Measurements from ENCODE around the gene MCUR1.
"Not testable (repeated sequence)": the region's sequence is repeated elsewhere in the genome, so short reads cannot be mapped to it uniquely, and the experiment has no call there.

MCUR1 gene, protein sequence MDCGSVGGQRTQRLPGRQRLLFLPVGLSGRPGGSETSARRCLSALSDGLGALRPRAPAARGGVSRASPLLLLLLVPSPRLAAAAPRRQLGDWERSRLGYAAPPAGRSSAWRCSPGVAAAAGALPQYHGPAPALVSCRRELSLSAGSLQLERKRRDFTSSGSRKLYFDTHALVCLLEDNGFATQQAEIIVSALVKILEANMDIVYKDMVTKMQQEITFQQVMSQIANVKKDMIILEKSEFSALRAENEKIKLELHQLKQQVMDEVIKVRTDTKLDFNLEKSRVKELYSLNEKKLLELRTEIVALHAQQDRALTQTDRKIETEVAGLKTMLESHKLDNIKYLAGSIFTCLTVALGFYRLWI

DNA sequence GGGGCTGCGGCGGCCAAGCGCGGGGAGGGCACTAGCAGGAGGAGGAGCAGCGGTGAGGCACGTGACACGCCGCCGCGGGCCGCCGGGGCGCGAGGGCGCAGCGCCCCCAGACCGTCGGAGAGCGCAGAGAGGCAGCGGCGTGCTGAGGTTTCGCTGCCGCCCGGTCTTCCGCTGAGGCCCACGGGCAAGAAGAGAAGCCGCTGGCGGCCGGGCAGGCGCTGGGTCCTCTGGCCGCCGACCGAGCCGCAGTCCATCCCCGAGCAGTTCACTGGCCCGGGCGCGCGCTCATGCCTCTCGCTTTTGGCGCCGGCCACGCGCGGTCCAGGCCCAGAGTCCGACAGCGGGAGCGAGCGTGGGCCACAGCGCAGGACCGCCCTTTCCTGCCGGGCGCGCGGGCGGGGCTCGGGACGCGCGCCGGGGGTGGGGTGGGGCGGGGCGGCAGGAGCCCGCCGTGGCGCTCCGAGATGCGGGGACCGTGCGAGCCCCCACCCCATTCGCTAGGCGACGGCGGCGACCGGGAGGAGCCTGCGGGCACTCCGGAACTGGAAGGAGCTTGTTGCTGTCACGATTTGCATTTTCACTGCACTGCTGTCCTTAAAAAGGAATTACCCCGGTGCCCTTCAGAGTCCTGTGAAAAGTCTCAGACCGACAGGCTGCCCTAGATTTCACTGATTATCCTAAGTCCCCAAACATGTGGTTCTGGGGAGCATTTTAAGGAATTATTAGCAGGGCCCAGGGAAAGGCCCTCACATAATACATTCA is at the start of gene MCUR1:
Gene MCUR1, minus strand, starts transcription at position 382 of the 762 bp plus-strand sequence. Its CDS starts 128 bp downstream, at position 254.
- in situ Hi-C loops (cut with HindIII; ENCODE audit: low sequenced_read_pairs): no loop called here

DNA sequence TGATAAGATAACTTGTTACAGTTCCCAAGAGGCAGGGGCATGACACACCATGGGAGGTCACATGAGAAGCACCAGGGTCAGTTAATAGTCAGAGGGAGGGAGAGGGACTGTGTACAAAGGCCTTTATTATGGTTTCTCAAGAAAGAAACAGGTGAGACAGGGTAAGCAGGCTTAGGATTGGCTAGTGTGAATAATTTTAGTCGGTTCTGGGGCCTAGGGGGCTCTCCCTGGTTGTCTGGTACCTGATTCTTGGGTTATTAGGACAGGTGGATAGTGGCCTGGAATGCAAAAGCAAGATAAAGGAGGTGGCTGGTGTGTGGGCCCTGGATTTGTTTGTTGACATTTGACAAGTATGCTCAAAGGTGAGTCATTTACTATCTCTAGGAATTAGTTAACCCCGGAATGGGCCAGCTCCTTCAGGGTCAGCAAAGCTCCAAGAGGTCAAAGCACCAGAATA is 49.4 kb upstream of the MCUR1 start:
- in situ Hi-C loops (cut with HindIII; ENCODE audit: low sequenced_read_pairs): no loop called here

DNA sequence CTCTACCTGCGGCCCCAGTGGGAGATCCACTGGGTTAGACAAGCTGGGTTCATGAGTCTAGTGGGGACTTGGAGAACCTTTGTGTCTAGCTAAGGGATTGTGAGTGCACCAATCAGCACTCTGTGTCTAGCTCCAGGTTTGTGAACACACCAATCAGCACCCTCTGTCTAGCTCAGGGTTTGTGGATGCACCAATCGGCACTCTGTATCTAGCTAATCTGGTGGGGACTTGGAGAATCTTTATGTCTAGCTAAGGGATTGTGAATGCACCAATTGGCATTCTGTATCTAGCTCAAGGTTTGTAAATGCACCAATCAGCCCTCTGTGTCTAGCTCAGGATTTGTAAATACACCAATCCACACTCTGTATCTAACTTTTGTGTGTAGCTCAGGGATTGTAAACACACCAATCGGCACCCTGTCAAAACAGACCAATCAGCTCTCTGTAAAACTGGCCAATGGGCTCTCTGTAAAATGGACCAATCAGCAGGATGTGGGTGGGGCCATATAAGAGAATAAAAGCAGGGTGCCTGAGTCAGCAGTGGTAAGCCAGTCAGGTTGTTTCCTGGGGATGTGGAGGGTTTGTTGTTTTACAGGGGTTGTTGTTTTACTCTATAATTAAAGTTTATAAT is 46.3 kb upstream of the MCUR1 start:
- in situ Hi-C loops (cut with HindIII; ENCODE audit: low sequenced_read_pairs): not testable (repeated sequence)

DNA sequence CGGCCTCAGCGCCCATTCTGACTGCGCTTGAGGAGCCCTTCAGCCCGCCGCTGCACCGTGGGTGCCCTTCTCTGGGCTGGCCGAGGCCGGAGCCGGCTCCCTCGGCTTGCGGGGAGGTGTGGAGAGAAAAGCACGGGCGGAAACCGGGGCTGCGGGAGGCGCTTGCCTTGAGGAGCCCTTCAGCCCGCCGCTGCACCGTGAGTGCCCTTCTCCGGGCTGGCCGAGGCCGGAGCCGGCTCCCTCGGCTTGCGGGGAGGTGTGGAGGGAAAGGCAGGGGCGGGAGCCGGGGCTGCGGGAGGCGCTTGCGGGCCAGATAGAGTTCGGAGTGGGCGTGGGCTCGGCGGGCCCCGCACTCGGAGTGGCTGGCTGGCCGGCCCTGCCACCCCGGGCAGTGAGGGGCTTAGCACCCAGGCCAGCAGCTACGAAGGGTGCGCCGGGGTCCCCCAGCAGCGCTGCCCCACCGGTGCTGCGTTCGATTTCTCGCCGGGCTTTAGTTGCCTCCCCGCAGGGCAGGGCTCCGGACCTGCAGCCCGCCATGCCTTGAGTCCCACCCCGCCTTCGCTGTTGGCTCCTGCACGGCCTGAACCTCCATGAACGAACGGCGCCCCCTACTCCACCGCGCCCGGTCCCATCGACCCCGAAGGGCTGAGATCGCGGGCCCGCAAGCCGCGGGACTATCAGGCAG is 45.7 kb upstream of the MCUR1 start:
- in situ Hi-C loops (cut with HindIII; ENCODE audit: low sequenced_read_pairs): no loop called here

DNA sequence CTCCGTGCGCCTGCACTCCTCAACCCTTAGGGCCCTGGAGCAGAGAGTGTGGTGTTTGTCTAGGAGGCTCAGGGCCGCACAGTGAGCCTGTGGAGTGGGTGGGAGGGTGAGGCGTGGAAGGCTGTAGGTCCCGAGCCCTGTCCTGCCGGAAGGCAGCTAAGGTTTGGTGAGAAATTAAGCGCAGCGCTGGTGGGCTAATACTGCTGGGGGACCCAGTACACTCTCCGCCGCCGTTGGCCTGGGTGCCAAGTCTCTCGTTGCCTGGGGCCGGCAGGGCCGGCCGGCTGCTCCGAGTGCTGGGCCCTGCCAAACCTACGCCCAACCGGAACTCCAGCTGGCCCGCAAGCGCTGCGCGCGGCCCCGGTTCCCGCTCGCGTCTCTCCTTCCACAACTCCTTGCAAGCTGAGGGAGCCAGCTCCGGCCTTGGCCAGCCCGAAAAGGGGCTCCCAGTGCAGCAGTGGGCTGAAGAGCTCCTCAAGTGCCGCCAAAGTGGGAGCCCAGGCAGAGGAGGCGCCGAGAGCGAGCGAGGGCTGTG is 40.4 kb upstream of the MCUR1 start:
- in situ Hi-C loops (cut with HindIII; ENCODE audit: low sequenced_read_pairs): no loop called here

DNA sequence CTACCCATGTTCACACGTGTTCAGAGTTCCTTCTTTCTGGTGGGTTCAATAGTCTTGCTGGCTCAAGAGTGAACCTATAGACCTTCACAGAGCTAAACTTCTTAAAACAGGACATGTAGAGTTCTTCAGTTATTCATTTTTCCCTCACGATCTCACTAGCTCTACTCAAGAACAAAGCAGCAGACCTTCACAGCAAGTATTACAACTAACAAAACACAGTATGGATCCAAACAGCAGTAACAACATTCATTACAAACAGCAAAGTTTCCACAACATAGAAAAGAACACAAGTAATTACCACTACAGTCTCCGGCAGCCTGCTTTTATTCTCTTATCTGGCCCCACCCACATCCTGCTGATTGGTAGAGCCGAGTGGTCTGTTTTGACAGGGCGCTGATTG is 39.5 kb upstream of the MCUR1 start:
- in situ Hi-C loops (cut with HindIII; ENCODE audit: low sequenced_read_pairs): no loop called here

DNA sequence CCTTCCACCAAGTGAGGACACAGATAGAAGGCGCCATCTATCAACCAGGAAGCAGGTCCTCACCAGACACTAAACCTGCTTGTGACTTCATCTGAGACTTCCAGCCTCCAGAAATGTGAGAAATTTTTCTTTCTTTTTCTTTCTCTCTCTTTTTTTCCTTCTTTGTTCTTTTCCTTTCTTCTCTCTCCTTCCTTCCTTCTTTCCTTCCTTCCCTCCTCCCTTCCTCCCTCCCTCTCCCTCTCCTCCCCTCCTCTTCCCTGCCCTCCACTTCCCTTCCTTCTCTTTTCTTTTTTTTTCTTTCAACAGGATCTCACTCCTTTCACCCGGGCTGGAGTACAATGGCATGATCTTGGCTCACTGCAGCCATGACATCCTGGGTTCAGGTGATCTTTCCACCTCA is 37.4 kb upstream of the MCUR1 start:
- in situ Hi-C loops (cut with HindIII; ENCODE audit: low sequenced_read_pairs): no loop called here

DNA sequence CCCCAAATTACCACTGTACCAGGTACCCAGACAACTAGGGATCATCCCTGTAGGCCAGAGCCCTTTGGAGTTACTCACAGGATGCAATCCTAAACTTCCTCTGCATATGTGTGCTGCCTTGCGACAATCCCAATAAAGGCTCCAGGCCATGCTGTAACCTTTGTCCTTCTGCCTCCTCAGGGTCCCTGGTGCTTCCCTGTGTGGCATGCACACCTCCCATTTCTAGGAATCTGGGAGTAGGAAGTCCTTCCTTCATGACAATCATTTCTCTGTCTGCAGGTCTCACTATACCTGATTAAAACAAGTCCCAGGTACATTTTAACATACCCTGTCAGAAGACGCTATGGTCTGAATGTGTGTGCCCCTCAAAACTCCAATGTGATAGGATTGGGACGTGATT is 37.0 kb upstream of the MCUR1 start:
- in situ Hi-C loops (cut with HindIII; ENCODE audit: low sequenced_read_pairs): no loop called here

DNA sequence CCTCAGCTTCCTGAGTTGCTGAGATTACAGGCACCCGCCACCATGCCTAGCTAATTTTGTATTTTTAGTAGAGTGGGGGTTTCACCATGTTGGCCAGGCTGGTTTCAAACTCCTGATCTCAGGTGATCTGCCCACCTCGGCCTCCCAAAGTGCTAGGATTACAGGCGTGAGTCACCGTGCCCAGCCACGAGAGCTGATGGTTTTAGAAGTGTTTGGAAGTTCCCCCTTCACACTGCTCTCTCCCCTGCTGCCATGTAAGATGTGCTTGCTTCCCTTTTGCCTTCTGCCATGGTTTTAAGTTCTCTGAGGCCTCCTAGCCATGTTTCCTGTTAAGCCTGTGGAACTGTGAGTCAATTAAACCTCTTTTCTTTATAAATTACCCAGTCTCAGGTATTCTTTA is 36.3 kb upstream of the MCUR1 start:
- in situ Hi-C loops (cut with HindIII; ENCODE audit: low sequenced_read_pairs): not testable (repeated sequence)

DNA sequence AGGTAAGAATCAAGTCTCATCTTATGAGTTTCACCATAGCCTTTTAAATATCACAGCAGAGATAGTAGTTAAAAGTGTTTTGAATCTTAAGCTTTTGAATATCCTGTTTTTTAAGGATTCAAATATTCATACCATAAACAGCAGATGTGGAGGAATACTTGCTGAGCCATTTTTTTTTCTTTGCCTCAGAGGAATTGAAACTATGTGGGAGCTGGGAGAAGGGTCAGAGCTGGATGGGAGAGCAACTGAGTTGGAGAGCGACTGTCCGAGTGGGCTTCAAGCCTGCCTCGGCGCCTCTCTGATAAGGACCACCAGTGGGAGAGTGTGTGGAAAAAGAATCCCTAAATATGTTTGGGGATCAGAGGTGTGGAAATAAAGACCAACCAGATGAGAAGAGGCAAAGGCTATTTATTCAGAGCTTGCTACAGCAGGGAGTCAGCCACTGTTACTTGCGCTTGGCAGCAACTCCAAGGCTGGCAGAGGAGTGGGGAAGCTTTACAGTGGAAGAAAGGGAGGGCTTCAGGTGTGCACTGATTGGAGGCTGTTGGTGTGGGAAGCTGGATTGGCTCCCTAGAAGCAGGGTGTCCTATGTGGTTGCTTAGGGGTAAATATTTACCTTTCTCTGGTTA is 34.3 kb upstream of the MCUR1 start:
- in situ Hi-C loops (cut with HindIII; ENCODE audit: low sequenced_read_pairs): no loop called here

DNA sequence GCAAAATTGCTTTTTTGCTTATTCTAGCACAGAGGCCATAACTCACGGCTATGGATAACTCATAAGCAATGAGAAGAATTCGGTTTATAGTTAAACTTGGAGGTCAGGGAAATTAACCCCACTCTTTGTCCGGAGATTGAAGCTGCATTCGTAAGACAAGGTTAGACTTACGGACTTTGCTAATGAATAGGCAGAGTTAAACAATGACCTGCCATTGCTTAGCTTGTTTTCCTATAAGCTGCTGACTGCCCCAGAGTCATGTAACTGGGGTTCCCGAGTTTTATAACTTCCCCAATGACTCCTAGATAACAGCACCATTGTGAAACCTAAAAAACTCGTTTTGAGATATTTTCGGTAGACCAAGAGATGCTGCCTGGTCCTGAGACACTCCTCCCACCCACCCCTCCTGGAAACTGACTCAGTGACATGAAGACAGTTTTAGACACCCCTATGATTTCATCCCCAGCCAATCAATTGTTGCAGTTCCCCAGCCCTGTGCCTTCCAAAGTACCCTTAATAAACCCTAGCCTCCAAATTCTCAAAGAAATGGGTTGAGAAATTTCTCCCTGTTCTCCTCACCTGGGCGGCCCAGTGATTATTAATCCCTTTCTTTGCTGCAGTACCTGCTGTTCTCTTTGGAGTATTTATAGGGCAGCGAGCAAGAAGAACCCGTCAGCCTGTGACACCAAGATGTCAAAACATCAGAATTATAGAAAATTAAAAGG is 33.1 kb upstream of the MCUR1 start:
- in situ Hi-C loops (cut with HindIII; ENCODE audit: low sequenced_read_pairs): no loop called here

DNA sequence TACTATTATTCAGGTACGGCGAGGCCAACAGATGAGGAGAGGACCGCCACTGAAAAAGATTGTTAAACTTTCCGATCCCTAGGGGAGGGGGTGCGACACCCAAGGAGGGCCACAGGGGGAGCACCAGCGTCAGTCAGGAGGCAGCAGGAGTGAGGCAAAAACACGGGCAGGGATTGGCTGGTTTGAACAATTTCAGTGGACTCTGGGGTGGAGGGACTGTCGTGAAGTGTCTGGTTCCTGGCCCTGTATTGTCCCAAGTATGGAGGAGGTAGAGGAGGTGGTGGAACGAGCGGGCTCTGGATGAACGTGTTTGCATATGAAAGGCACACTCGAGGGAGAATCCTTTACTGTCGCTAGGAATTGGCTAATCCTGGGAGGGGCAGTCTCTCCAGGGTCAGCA is 32.5 kb upstream of the MCUR1 start:
- in situ Hi-C loops (cut with HindIII; ENCODE audit: low sequenced_read_pairs): no loop called here

DNA sequence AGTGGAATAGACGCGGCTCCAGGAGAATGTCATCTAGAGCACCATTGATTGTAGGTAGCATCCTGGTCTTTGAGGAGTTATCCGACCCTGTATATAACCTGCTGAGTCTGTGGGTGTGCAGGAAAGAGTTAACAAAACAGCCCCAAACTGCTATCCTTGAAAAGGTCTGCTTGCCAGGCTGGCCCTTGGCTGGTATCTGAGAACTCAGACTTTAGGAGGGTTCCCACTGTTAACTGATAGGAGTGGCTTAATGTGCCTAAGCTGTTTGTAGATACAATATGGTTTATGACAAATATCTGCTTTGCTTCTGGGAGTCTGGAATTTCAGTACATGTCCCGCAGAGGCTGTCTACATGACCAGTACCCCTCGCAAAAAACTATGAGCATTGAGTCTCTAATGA is 27.6 kb upstream of the MCUR1 start:
- in situ Hi-C loops (cut with HindIII; ENCODE audit: low sequenced_read_pairs): no loop called here

DNA sequence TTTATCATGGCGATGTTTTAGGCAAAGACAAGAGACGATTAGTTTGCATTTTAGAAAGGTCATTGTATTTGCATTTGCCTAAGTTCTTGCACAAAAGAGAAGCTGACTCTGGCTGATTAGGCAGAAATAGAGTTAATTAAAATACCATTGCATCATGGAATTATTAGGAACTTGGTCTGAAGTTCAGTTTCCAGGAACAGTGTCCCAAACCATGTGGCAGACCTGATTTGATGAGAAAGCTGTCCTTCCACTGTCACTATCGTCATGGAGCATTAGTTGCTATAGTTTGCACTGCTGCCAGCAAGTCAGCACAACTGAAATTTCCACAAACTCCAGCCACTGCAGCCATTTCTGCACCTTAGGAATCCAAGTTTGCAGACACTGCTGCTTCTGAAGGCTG is 24.3 kb upstream of the MCUR1 start:
- in situ Hi-C loops (cut with HindIII; ENCODE audit: low sequenced_read_pairs): no loop called here

DNA sequence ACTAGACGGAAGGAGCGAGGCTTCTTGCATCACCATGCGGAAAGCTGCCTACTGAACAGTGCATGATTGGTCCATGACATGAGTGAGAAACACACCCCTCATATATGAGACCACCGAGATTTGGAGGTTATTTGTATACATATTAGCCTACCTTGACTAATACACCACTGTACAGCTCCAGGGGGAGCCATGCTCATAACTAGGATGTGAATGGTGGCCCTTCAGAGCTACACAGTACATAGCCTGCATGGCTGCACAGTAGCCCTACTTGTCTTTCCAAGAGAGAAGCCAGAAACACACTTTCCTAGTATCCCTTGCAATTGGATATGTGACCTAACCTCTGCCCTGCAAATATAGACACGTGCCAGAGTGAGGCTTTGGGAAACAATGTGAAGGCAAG is 21.8 kb upstream of the MCUR1 start:
- in situ Hi-C loops (cut with HindIII; ENCODE audit: low sequenced_read_pairs): no loop called here

DNA sequence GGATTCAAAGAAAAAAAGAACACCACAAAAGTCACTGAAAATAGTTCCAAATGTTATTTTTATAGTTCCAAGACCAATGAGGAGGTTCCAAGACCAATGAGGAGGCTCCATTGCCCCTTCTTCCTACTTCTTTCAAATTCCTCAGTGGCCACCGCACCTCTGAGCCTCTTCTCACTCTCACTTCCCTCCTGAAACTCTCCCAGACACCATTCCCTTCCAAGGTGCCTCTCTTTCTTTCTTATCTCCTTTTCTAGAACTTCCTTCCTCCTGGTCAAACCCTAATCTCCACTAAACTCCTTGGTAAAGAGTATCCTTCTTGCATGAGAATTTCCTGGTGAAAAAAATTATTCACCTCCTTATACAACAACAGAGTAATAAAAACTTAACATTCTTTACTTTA is 20.4 kb upstream of the MCUR1 start:
- in situ Hi-C loops (cut with HindIII; ENCODE audit: low sequenced_read_pairs): no loop called here

DNA sequence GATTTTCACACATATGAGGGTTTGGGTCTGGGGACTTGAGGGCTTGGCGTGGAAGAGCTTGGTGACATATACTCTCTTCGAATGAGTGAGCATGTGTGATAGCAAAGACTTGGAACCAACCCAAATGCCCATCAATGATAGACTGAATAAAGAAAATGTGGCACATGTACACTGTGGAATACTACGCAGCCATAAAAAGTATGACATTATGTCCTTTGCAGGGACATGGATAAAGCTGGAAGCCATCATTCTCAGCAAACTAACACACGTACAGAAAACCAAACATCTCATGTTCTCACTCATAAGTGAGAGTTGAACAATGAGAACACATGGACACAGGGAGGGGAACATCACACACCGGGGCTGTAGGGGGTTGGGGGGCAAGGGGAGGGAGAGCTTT is 19.7 kb upstream of the MCUR1 start:
- in situ Hi-C loops (cut with HindIII; ENCODE audit: low sequenced_read_pairs): not testable (repeated sequence)

DNA sequence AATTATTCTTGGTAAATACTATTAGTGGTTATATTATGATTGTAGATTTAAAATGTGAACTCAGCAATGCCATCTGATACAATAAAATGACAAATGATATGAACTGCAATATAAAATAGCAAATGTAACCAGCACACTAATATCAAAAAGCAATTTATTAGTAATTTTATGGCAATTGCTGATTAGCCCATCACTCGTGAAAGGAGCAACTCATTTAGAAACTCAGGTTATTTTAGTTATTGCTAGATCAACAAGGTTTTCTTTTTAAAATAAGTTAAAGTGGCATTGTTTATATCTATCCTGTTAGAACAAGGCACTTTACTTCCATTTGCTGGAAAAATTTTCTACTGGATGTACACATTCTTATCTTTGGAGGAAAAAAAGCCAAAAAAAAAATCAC is 18.4 kb upstream of the MCUR1 start:
- in situ Hi-C loops (cut with HindIII; ENCODE audit: low sequenced_read_pairs): no loop called here

DNA sequence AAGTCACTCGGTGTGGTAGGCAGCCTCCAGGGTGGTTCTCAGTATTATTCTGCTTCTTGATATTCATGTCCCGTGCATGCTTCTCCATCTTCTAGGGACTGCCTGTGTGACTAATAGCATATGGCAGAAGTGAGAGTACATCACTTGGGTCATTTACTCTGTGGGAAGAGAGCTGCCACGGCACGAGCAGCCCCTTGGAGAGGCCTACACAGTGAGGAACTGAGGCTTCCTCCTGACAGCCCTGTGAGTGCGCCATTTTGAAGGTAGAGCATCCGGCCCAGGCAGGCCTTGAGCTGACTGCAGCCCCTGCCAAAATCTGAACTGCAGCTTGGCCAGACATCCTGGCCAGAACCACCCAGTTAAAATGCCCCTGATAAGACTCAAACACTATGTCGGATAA is 17.3 kb upstream of the MCUR1 start:
- in situ Hi-C loops (cut with HindIII; ENCODE audit: low sequenced_read_pairs): no loop called here

DNA sequence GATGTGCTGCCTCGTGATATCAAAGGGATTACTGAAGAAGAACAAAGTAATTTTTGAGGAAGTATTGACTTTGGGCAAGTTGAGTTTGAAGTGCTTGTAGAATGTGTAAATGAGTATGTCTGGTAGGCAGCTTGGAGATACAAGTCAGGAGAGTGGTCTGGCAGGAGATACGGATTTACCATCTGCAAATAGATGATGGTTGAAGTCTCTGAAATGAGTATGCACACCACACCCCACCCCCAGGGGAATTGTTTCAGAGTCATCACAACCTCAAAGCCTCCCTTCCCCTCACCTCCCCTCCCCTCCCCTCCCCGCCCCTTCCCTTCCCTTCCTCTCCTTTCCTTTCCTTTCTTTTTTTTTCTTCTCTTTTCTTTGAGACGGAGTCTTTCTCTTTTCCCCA is 16.4 kb upstream of the MCUR1 start:
- in situ Hi-C loops (cut with HindIII; ENCODE audit: low sequenced_read_pairs): no loop called here

All from endothelial cell of hepatic sinusoid (primary cell).